Vagina (tissue), 2 donors: Measurements from ENCODE around the gene MAMDC2. TPM values are rescaled to one million over a fixed set of nuclear protein-coding genes. Genes with fewer than 3 reads are reported as not detected.

Experiments used
- DNase-seq, 2 donors: peaks; one replicate each; pipeline ENCODE4 v3.0.0-alpha.2; 2017; ENCODE audit errors: extremely low spot score in 2 of 2
- H3K27ac ChIP-seq: fragments of 200-600 bp; sonication (generic); one replicate; pipeline ENCODE4 v1.5.1; 2019
- H3K27me3 ChIP-seq: fragments of 200-600 bp; sonication (generic); one replicate; pipeline ENCODE4 v1.5.1; 2019
- H3K36me3 ChIP-seq, 2 donors: fragments of 200-600 bp; sonication (generic); one replicate each; pipeline ENCODE4 v1.5.1; 2017 to 2019
- H3K4me1 ChIP-seq: fragments of 200-600 bp; sonication (generic); one replicate; pipeline ENCODE4 v1.5.1; 2019
- H3K4me3 ChIP-seq, 2 donors: fragments of 200-600 bp; sonication (generic); 1 replicate in 1 of 2; 2 replicates in 1 of 2; pipeline ENCODE4 v1.5.1; 2016 to 2019
- H3K9me3 ChIP-seq: fragments of 200-600 bp; sonication (generic); one replicate; pipeline ENCODE4 v1.5.1; 2019
- POLR2A ChIP-seq, 2 donors: fragments of 450-650 bp; IDR thresholded peaks; one replicate each; pipeline ENCODE4 v1.6.1; 2017; ENCODE audit warnings: antibody characterized with exemption in 2 of 2, mild to moderate bottlenecking in 2 of 2, moderate library complexity in 2 of 2
- POLR2AphosphoS5 ChIP-seq, 2 donors: sonication (generic); formaldehyde crosslinking; IDR thresholded peaks; one replicate each; pipeline ENCODE4 v1.9.0; 2017; ENCODE audit warnings: antibody characterized with exemption in 2 of 2, mild to moderate bottlenecking in 2 of 2, low read depth in 1 of 2; ENCODE audit not compliant: insufficient read depth in 1 of 2
- intact Hi-C: fragments of 100-400 bp; cut with DNase I; formaldehyde crosslinking; loops from one replicate; pipeline ENCODE4 v1.15.1; 2023
- total RNA-seq: library from RNA; depleted of rRNA; stranded (reverse); fragments of >200 nt; gene quantifications from one replicate; pipeline ENCODE4 v1.2.3, GENCODE V29; 2016
- TF ChIP-seq, protein P1 (sequence below), 3 experiments: fragments of 450-650 bp in 2 of 3; fragments of 200-600 bp in 1 of 3; sonication (generic) in 1 of 3; IDR thresholded peaks; one replicate each; pipeline ENCODE4 v1.5.1; 2017 to 2019; ENCODE audit warnings: antibody characterized with exemption in 3 of 3, mild to moderate bottlenecking in 2 of 3, moderate library complexity in 2 of 3

Gene MAMDC2
- total RNA-seq, 1 donor from 2014 or later: 38.5 TPM

DNA sequence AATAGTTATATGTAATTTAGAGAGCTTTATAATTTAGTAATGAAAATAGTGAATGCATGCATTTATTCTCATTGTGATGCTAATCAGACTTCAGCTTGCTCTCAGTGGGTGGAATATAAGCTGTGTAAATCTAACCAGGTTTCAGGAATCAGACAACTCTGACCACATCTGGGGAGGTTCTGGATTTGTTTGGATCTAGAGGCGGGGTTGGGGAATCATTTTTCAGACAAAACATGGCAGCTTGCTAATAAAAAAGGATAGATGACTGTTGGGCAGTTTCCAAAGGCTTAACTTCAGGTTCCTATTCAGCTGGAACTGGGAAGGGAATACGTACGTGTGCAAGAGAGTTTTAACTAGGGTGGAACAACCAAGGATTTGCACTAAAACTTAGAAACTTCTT is 43.2 kb upstream of the MAMDC2 start:
- Histone ChIP-seq H3K4me3 (no peak overlapping the region), H3K27me3 (no peaks in the 10 kb centered on the region), H3K9me3 (no peaks in the 10 kb centered on the region), H3K36me3 (no peaks in the 10 kb centered on the region), H3K4me1 (peaks cover 20% of the 10 kb centered on the region), H3K27ac (no peak overlapping the region)
- no peak for TF ChIP-seq POLR2A (IDR thresholded peaks at IDR 0.05)
- no peak for TF ChIP-seq POLR2AphosphoS5 (IDR thresholded peaks at IDR 0.05; ENCODE audit: insufficient read depth in 1 of 2, low read depth in 1 of 2)
- TF ChIP-seq, protein P1, sequence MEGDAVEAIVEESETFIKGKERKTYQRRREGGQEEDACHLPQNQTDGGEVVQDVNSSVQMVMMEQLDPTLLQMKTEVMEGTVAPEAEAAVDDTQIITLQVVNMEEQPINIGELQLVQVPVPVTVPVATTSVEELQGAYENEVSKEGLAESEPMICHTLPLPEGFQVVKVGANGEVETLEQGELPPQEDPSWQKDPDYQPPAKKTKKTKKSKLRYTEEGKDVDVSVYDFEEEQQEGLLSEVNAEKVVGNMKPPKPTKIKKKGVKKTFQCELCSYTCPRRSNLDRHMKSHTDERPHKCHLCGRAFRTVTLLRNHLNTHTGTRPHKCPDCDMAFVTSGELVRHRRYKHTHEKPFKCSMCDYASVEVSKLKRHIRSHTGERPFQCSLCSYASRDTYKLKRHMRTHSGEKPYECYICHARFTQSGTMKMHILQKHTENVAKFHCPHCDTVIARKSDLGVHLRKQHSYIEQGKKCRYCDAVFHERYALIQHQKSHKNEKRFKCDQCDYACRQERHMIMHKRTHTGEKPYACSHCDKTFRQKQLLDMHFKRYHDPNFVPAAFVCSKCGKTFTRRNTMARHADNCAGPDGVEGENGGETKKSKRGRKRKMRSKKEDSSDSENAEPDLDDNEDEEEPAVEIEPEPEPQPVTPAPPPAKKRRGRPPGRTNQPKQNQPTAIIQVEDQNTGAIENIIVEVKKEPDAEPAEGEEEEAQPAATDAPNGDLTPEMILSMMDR (IDR thresholded peaks at IDR 0.05): no peak
- intact Hi-C loops: no loop called here
- no peak for DNase-seq

DNA sequence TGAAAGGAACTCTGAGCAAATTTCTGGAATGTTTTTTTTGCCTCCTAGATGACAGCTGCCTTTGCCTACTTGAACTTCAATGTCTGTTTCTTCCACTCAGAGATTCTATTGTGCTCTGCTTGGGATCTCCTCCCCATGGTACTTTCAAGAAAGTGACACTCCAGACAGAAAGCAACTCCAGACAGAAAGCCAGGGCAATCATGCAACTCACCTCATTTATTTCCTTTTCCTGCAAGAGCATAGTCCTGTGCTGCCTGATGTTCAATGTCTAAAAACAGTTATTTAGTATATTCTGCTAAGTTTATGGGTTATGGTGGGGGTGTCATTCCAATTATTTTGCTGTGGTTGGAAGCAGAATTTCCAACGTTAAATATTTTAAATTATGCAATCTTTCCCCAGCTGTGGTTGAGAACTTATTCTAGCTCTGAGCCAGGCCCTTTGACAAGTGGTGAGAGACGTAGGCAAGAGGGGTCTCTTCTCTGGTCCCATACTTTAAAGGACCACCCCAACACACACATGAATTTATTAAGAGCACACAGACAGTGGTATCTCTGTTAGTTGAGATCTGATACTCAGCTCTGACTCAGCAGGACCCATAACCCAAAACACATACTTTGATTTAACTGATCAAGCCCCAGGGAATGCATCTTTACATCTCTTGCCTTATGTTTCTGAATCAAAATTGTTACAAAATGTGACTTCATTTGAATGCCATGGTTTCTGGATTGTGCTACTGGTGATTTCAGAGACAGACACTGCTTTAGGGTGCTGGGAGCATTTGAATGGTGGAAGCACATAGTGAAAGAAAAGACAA is 39.5 kb upstream of the MAMDC2 start:
- H3K27ac ChIP-seq: no peak overlapping the region
- no peak for TF ChIP-seq POLR2A (IDR thresholded peaks at IDR 0.05)
- TF ChIP-seq, protein P1 (IDR thresholded peaks at IDR 0.05): no peak
- no peak for TF ChIP-seq POLR2AphosphoS5 (IDR thresholded peaks at IDR 0.05; ENCODE audit: insufficient read depth in 1 of 2, low read depth in 1 of 2)
- no peaks in the 10 kb centered on the region for H3K36me3 ChIP-seq
- intact Hi-C loops: no loop called here
- no peaks in the 10 kb centered on the region for H3K27me3 ChIP-seq
- H3K4me3 ChIP-seq: no peak overlapping the region
- no peaks in the 10 kb centered on the region for H3K9me3 ChIP-seq
- DNase-seq: no peak
- no peaks in the 10 kb centered on the region for H3K4me1 ChIP-seq

DNA sequence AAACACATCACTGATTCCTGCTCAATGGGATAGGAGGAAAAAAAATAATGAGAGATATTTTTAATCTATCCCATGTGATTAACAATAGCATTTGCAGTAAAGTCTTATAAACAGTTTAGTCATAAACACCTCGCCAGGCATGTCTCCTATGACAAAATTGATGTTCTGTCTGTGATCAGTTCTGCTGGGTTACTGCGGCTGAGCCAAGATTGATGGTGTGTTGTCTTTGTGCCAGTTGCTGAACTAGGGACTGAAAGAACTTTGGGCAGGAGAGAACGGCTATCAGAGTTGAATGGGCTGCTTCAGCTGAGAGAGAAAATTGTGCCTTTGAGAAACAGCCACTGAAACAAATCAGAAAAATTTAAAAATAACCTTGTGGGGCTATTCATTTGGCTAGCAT is 37.3 kb upstream of the MAMDC2 start:
- TF ChIP-seq POLR2A (IDR thresholded peaks at IDR 0.05) (no peak), POLR2AphosphoS5 (IDR thresholded peaks at IDR 0.05; ENCODE audit: insufficient read depth in 1 of 2, low read depth in 1 of 2) (no peak)
- TF ChIP-seq, protein P1 (IDR thresholded peaks at IDR 0.05): no peak
- Histone ChIP-seq H3K9me3 (no peaks in the 10 kb centered on the region), H3K27ac (no peak overlapping the region), H3K4me3 (no peak overlapping the region), H3K36me3 (no peaks in the 10 kb centered on the region), H3K27me3 (no peaks in the 10 kb centered on the region), H3K4me1 (no peaks in the 10 kb centered on the region)
- DNase-seq: no peak
- intact Hi-C loops: no loop called here

DNA sequence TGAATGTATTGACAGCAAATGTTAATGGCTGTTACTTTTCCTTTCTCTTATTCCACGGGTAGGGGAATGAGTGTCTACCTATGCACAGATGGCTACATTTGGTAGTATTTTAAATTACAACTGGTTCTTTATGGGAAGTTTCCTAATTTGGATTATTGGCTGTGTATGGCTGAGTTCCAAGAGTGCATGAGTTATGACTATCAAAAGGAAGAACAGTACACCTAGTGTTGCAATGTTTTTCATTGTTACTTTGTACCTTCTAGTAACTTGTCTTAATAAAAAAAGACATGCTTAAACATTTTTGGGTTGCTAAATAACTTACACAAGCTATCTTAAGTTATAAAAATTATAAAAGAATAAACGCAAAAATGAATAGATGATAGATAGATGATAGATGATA is 35.8 kb upstream of the MAMDC2 start:
- no peak overlapping the region for H3K27ac ChIP-seq
- H3K9me3 ChIP-seq: no peaks in the 10 kb centered on the region
- H3K36me3 ChIP-seq: no peaks in the 10 kb centered on the region
- H3K27me3 ChIP-seq: no peaks in the 10 kb centered on the region
- H3K4me1 ChIP-seq: no peaks in the 10 kb centered on the region
- TF ChIP-seq, protein P1 (IDR thresholded peaks at IDR 0.05): no peak
- no peak for TF ChIP-seq POLR2AphosphoS5 (IDR thresholded peaks at IDR 0.05; ENCODE audit: insufficient read depth in 1 of 2, low read depth in 1 of 2)
- no peak for TF ChIP-seq POLR2A (IDR thresholded peaks at IDR 0.05)
- DNase-seq: no peak
- intact Hi-C loops: no loop called here
- H3K4me3 ChIP-seq: no peak overlapping the region

DNA sequence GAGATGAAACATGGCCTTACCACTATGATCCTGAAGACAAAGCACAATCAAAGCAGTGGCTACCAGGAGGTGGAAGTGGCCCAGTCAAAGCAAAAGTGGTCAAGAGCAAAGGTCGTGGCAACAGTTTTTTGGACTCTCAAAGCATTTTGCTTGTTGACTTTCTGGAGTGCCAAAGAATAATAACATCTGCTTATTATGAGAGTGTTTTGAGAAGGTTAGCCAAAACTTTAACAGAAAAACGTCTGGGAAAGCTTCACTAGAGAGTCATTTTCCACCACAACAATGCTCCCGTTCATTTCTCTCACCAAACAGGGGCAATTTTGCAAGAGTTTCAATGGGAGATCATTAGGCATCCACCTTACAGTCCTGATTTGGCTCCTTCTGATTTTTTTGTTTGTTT is 33.6 kb upstream of the MAMDC2 start:
- Histone ChIP-seq H3K4me1 (peaks cover 8% of the 10 kb centered on the region), H3K9me3 (no peaks in the 10 kb centered on the region), H3K36me3 (no peaks in the 10 kb centered on the region), H3K27me3 (no peaks in the 10 kb centered on the region), H3K4me3 (no peak overlapping the region), H3K27ac (no peak overlapping the region)
- TF ChIP-seq POLR2AphosphoS5 (IDR thresholded peaks at IDR 0.05; ENCODE audit: insufficient read depth in 1 of 2, low read depth in 1 of 2) (no peak), POLR2A (IDR thresholded peaks at IDR 0.05) (no peak)
- no peak for DNase-seq
- intact Hi-C loops: no loop called here
